HG03064 (cell line): ENCODE results near the gene B4GALT2.

Experiments
- ATAC-seq: cut with Tn5 transposase; IDR thresholded peaks from one replicate; pipeline ENCODE4 v1.9.1; 2021; ENCODE audit warnings: low read depth; ENCODE audit not compliant: unreplicated experiment

B4GALT2 gene

GRCh38 chr1:43946236-43947060 is 32.6 kb upstream of the B4GALT2 start, which contains the start of gene IPO13:
Gene IPO13, plus strand, starts transcription at chr1:43946950. Its CDS starts 651 bp downstream, at chr1:43947601.
- ATAC-seq, result peak; percentile 90

GRCh38 chr1:43947061-43947873 is 31.7 kb upstream of the B4GALT2 start:
- peak; percentile 0 for ATAC-seq

GRCh38 chr1:43947874-43948437 is 31.1 kb upstream of the B4GALT2 start:
- no peak for ATAC-seq

GRCh38 chr1:43949678-43950077 is 29.3 kb upstream of the B4GALT2 start:
- no peak for ATAC-seq

DNA sequence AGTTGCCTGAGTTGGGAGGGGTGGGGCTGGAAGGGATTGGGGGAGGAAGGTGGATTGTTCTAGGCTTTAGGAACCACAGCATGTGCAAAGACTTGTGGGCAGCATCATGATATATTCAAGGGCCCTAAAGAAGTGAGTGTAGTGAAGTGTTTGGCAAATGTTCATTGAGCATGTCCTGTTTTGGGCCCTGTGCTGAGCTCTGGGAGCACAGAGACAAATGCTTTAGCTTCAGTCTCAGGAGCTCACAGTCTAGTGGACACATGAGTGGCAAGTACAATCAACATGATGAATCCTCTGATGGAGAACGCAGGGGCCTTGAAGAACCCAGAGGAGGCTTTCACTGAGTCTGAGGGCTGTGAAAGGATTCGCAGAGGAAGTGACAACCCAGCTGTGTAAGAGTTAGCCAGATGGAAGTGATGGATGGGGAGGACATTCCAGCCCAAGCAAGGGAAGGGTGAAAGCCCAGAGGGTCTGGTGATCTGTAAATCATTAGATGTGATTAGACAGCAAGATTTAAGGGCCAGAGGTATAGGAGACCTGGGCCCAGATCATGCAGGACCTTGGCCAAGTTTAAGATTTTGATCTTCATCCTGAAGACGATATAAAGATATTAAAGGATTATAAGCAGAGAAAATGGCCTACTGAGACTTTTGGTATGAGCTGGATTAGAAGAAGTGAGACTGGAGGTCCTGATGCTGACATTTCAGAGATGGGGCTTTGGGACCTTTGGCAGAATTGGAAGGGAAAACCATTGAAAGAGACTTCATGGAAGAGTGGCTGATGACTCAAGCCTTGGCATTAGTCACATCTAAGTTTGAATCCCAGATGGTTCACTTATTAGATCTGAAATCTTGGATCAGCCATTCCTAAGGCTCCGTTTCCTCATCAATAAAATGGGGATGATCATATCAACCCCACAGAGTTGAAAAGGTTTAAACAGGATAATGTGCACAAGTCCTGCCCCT is 27.7 kb upstream of the B4GALT2 start:
- no peak for ATAC-seq

GRCh38 chr1:43952731-43953346 is 26.2 kb upstream of the B4GALT2 start:
- ATAC-seq, result no peak

DNA sequence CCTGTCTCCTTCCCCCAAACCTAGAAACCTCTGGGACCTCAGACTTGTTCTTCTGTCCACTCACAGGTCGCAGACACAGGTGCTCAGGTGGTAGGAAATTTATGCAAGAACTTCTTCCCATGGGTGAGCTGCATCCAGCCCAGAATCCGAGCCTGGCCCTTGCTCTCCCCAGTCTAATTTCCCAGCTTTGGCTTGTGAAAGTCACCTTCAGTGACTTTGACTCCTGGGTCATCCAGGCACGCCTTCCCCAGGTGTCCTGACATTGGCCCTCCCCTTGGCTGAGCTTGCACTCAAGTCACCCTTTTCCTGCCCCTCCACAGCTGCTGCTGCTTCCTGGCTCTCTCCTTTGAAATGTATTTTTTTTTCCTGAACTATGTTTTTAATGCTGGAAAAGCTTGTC is 25.6 kb upstream of the B4GALT2 start:
- no peak for ATAC-seq

- no peak for ATAC-seq
Observed at GRCh38 chr1:43954036-43954435, 25.0 kb upstream of the B4GALT2 start.

GRCh38 chr1:43956234-43956633 is 22.8 kb upstream of the B4GALT2 start:
- ATAC-seq, result no peak

DNA sequence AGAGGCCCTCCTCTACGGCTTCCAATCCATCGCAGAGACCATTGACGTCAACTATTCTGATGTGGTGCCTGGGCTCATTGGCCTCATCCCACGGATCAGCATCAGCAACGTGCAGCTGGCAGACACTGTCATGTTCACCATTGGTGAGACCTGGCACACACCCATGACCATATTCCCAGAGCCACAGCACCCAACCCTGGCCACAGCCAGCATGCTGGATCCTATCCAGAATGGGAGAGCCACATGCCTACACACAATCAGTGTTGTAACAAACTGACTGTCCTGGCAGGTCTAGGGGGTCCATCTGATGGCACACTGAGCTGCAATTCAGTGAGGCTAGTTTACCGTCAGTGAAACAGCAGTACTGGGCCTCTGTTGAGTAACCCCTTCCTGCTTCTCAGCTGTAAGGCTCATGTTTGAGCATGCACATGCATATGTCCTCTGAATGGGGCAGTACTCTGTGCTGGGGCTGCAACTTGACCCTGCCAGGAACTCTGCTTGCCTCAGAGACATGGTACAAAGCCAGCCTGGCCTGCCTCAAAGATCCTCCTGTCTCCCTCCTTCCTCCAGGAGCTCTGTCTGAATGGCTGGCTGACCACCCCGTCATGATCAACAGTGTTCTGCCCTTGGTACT is 21.5 kb upstream of the B4GALT2 start:
- no peak for ATAC-seq

DNA sequence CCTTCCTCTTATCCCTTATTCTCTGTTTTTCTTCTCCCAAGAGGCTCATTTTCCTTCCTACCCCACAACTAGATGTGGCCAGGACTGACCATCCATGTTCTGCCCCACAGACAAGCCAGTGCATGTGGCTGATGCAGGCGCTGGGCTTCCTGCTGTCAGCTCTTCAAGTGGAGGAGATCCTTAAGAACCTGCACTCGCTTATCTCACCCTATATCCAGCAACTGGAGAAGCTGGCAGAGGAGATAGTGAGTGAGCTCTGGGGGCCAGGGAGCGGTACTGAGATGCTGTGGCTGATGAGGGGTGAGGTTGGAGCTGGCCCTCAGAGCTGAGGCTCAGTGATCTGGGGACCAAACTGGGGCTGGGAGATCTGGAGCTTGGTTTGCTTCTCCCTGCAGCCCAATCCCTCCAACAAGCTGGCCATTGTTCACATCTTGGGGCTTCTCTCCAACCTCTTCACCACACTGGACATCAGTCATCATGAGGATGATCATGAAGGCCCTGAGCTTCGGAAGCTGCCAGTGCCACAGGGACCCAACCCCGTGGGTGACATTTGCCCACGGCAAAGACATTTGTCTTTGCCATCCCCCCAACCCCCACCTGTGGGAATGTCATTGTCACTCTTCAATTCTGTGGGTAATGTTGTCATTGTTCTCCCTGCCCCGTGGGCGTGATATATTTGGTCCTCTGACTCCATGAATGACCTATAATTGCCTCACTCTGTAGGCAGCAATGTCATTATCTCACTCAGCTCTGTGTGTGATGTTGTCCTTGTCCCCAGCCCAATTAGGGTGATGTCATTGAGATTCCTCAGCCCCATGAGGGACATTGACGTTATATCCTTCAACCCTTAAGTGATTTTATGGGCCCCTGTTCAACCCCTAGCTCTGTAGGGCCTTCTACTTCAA is 20.4 kb upstream of the B4GALT2 start:
- ATAC-seq, result no peak

- no peak for ATAC-seq
Observed at GRCh38 chr1:43960798-43961197, 18.2 kb upstream of the B4GALT2 start.

DNA sequence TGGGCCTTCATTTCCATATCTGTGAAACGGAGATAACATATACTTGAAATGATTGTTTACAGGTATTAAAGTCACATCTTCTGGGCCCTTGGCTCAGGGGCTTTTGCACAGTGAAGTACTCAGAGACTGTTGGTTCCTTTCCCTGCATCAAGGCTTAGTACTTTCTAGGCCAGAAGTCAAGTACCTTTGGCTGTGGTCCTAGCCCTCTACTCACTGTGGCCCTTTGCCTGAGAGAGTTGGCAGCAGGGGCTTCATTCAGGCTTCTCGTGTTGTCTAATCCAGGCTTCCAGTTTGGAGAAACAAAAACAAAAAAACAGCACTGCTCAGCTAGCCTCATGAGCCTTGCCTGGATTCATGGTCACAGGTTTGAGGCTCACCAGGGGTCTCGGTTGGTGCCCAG is 17.3 kb upstream of the B4GALT2 start:
- no peak for ATAC-seq

GRCh38 chr1:43962324-43962723 is 16.7 kb upstream of the B4GALT2 start:
- ATAC-seq, result no peak

DNA sequence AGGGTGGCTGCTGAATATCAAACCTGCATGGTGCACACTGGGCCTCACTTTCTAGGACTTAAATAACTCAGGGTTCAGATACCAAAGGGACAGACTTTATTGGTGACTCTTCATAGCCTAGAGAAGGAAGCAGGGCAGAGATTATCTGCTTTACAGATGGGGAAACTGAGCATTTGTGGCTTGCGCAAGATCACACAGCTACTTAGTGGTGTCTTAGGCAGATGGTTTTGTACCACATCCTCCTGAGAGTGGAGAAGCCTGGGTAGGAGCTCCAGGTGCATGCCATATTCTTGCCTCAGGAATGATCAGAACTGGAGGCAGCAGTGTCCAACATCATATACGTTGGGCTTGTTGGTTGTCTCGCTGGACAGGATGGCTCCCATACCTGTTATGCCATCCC is 16.0 kb upstream of the B4GALT2 start:
- no peak for ATAC-seq

DNA sequence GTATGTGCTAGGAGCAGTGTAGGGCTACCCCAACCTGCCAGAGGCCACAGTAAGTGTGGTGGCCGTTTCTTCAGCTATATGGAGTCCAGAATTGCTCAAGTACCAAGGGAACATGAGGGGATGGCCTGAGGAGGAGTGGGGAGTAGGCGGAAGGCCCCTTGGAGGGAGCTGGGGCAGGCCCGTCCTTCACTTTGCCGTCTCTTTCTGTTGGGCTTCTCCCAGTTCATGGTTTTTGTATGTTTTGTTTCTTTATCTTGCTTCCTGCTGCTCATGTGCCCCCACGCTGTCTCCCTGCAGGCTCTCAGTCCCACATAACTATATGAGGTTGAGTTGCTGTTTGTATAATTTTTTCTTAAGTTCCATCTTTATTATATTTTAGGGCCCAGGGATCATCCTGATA is 15.1 kb upstream of the B4GALT2 start:
- ATAC-seq, result no peak

DNA sequence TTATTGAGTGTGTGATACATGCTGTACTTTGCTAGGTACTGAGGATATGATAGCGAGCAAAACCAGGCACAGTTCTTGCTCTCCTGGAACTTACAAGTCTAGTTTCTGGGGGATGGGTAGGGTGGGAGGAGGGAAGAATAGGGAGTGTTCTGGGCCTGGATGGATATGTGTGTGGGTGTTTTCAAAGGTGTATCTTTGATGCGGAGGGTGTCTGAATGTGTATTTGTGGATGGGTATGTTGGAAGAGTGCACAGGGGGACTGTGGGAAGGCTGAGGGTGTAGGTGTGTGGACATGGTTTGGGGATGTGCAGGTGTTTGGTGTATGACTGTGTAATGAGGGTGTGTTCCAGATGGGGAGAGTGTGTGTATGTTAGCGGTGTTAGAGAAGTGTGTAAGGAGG is 13.7 kb upstream of the B4GALT2 start:
- ATAC-seq, result no peak

- no peak for ATAC-seq
Observed at GRCh38 chr1:43968348-43968948, 10.6 kb upstream of the B4GALT2 start.
